Osteoblast (primary cell): Measurements from ENCODE around the gene SH2D5. TPM values are rescaled to one million over a fixed set of nuclear protein-coding genes. Genes with fewer than 3 reads are reported as not detected.

Experiments used
- DNase-seq: peaks from one replicate; pipeline ENCODE4 v3.0.0; 2011; ENCODE audit warnings: low spot score, mixed read lengths; ENCODE audit not compliant: insufficient read length; ENCODE audit errors: missing footprints
- H2AFZ ChIP-seq: 2 replicates; pipeline ENCODE4 v1.6.0; 2011; ENCODE audit warnings: mild to moderate bottlenecking, low read length
- H3K27ac ChIP-seq: 2 replicates; pipeline ENCODE4 v1.5.1; 2011; ENCODE audit warnings: mild to moderate bottlenecking, low read depth, low read length, moderate library complexity
- H3K27me3 ChIP-seq: 2 replicates; pipeline ENCODE4 v1.6.0; 2012; ENCODE audit warnings: mild to moderate bottlenecking, control low read depth, inconsistent platforms, low read length, moderate library complexity; ENCODE audit not compliant: insufficient read depth
- H3K36me3 ChIP-seq: 2 replicates; pipeline ENCODE4 v1.5.1; 2011; ENCODE audit warnings: mild to moderate bottlenecking, low read length, control low read depth, moderate library complexity; ENCODE audit not compliant: insufficient read depth
- H3K4me1 ChIP-seq: 2 replicates; pipeline ENCODE4 v1.5.1; 2011; ENCODE audit warnings: mild to moderate bottlenecking, low read length, control low read depth, moderate library complexity; ENCODE audit not compliant: insufficient read depth
- H3K4me2 ChIP-seq: 2 replicates; pipeline ENCODE4 v1.6.0; 2011; ENCODE audit warnings: mild to moderate bottlenecking, low read length; ENCODE audit not compliant: insufficient read depth
- H3K4me3 ChIP-seq: fragments of 200-600 bp; sonication (generic); 3 replicates; pipeline ENCODE4 v1.5.1; 2012; ENCODE audit warnings: mild to moderate bottlenecking, low read length, inconsistent platforms; ENCODE audit not compliant: insufficient read depth
- H3K79me2 ChIP-seq: 2 replicates; pipeline ENCODE4 v1.6.0; 2012; ENCODE audit warnings: mild to moderate bottlenecking, low read length, control low read depth, inconsistent platforms; ENCODE audit not compliant: insufficient read depth
- H3K9me3 ChIP-seq: 2 replicates; pipeline ENCODE4 v1.5.1; 2011; ENCODE audit warnings: low read depth, low read length, control low read depth
- H4K20me1 ChIP-seq: 2 replicates; pipeline ENCODE4 v1.6.0; 2012; ENCODE audit warnings: mild to moderate bottlenecking, low read length, control low read depth; ENCODE audit not compliant: insufficient read depth
- CTCF ChIP-seq: IDR thresholded peaks from 2 replicates; pipeline ENCODE4 v1.5.1; 2011; ENCODE audit warnings: mild to moderate bottlenecking, low read depth, low read length, moderate library complexity; ENCODE audit errors: extremely low read depth
- total RNA-seq: library from RNA; depleted of rRNA; stranded (reverse); fragments of >200 nt; gene quantifications from 2 replicates; pipeline ENCODE4 v1.2.3, GENCODE V29; 2012

Gene SH2D5
- total RNA-seq, 1 donor = 1.4 TPM

- Histone ChIP-seq H3K4me1 (no peaks in the 10 kb centered on the region), H3K36me3 (no peaks in the 10 kb centered on the region), H3K27me3 (no peaks in the 10 kb centered on the region), H3K9me3 (no peaks in the 10 kb centered on the region), H3K79me2 (no peaks in the 10 kb centered on the region), H4K20me1 (no peaks in the 10 kb centered on the region), H3K4me3 (no peak overlapping the region), H3K27ac (no peak overlapping the region), H2AFZ (no peak overlapping the region), H3K4me2 (no peak overlapping the region)
- no peak for TF ChIP-seq CTCF
- no peak for DNase-seq
Measured at GRCh38 chr1:20708891-20709290, 23.6 kb downstream of the SH2D5 start.

- Histone ChIP-seq H3K27me3 (no peaks in the 10 kb centered on the region), H4K20me1 (no peaks in the 10 kb centered on the region), H3K27ac (no peak overlapping the region), H3K79me2 (no peaks in the 10 kb centered on the region), H3K4me2 (no peak overlapping the region), H3K4me3 (no peak overlapping the region), H3K9me3 (no peaks in the 10 kb centered on the region), H2AFZ (no peak overlapping the region), H3K36me3 (no peaks in the 10 kb centered on the region), H3K4me1 (no peaks in the 10 kb centered on the region)
- no peak for DNase-seq
- TF ChIP-seq CTCF = no peak
Measured at GRCh38 chr1:20708057-20708456, 24.4 kb downstream of the SH2D5 start.

GRCh38 chr1:20706841-20707240 lies 25.7 kb downstream of the SH2D5 start:
- no peak overlapping the region for H2AFZ ChIP-seq
- no peak for TF ChIP-seq CTCF
- no peaks in the 10 kb centered on the region for H3K36me3 ChIP-seq
- H3K4me2 ChIP-seq = no peak overlapping the region
- H3K9me3 ChIP-seq = no peaks in the 10 kb centered on the region
- H3K79me2 ChIP-seq = no peaks in the 10 kb centered on the region
- H3K4me3 ChIP-seq = no peak overlapping the region
- H4K20me1 ChIP-seq = no peaks in the 10 kb centered on the region
- DNase-seq = no peak
- H3K4me1 ChIP-seq = no peaks in the 10 kb centered on the region
- H3K27ac ChIP-seq = no peak overlapping the region
- no peaks in the 10 kb centered on the region for H3K27me3 ChIP-seq

GRCh38 chr1:20705203-20705755 lies 27.2 kb downstream of the SH2D5 start:
- Histone ChIP-seq H3K4me1 (no peaks in the 10 kb centered on the region), H3K4me3 (no peak overlapping the region), H3K9me3 (no peaks in the 10 kb centered on the region), H3K27me3 (no peaks in the 10 kb centered on the region), H3K27ac (no peak overlapping the region), H3K4me2 (no peak overlapping the region), H4K20me1 (no peaks in the 10 kb centered on the region), H3K79me2 (no peaks in the 10 kb centered on the region), H3K36me3 (no peaks in the 10 kb centered on the region), H2AFZ (no peak overlapping the region)
- DNase-seq = no peak
- TF ChIP-seq CTCF = no peak
